Suppressor macrophage treated with lipopolysaccharide for 1 hour (primary cell): Measurements from ENCODE around the gene ABLIM3.

ENCODE experiments used
- DNase-seq, 3 donors: peaks; one replicate each; pipeline ENCODE4 v3.0.0-alpha.2; 2020 to 2022

The ABLIM3 gene

GRCh38 chr5:149221326-149221725 lies 80.0 kb downstream of the ABLIM3 start:
- DNase-seq = no peak

- DNase-seq = no peak
These were observed 80.5 kb downstream of the ABLIM3 start for GRCh38 chr5:149221731-149222342.

GRCh38 chr5:149223081-149223848 lies 82.0 kb downstream of the ABLIM3 start:
- DNase-seq = peak; percentile 67 to 82 (median 80)

DNA sequence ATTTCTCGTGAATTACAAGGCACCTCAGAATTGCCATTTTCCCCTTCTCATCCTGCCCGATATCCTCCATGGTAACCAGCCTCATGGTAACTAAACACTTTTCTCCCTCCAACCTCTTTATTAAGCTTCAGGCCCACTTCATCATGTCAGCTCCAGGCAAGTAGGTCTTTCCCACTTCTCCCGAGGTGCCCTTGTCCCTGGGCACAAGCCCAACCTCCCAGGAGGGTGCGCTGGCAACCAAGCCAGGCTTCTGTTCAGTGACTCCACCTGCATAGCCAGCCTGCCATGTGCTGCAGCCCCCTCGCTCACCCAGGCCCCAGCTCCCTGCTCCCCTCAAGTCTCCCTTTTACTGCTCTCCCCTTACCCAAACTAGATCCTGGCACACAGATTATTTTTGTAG lies 83.0 kb downstream of the ABLIM3 start:
- DNase-seq = no peak

- peak; percentile 41 to 68 (median 64) for DNase-seq
These were observed 86.0 kb downstream of the ABLIM3 start for GRCh38 chr5:149227168-149227826.

DNA sequence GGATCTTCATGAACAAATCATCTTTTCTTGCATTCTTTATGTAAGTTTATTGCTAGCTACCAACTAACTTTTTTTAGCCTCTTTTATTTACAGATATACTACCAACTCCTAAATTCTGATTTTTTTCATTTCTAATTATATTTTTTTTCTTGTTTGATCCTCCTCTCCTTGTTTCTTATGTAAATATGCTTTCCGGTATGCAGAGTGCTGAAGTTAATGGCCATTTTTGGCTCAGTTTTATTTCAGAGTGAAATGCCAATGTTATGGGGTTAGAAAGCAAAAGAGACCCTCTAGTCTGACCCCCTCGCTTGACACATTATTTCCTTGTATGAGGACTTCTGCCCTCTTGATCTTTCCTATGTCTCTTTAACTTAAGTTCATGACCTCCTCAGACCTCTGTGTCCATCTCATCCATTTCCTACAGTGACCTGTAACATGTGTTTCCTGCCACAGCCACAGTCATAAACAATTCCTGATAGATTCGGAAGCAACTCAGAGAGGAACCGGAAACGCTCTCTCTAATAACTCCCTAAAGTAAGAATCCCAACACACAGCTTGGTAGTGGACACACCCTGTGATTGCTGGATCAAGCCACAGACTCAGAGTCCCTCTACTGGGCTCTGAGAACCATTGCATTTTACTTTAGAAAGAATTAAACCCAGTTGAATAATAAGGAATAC lies 87.5 kb downstream of the ABLIM3 start:
- peak; percentile 73 to 81 (median 78) for DNase-seq

DNA sequence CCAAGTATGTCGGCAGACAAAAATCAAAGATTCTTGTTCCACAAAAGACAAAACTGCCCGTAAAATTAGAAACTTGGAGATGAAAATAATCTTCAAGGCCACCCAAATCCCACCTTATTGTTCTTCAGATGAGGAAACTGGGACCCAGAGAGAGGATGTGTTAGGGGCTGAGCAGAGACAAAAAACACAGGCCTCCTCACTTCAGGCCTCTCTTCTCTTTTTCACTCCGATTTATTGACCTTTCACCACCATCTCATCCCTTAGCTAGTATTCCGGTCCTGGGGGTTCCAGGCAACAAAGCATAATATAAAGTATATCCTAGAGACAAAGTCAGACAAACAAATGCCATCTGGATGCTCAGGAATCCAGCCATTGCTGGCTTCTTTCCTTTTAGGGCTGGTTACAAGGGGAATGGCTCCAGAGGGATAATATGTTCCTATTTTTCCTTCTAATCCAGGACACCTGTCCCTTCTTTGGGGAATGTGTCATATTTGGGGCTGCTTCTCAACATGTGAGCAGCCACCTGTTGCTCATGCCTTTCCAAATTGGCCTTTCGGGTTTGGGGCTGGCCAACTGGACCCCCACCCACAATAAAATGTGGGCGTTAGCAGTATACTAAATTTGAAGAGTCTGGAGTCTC lies 88.1 kb downstream of the ABLIM3 start:
- DNase-seq = no peak

- DNase-seq = no peak
These were observed 94.5 kb downstream of the ABLIM3 start for GRCh38 chr5:149235841-149236240.

DNA sequence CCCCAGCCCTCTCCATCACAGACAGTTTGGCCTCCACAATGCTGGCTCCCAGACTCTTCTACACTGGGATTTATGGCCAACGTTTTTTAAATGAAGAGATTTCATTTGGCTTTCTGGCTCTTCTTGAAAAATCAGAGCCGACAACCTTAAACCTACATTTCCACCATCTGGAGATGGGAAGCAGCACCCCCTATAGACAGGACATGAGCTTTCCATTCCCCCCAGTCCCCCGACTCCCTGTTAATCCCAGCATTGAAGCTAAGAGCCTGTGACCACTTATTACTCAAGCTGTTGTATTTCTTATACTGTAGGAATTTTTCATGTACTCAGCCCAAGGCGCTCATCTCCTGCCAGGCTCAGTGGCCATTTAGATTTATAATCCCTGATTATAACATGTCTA lies 96.4 kb downstream of the ABLIM3 start:
- no peak for DNase-seq

GRCh38 chr5:149238540-149238939 lies 97.2 kb downstream of the ABLIM3 start:
- DNase-seq = no peak

DNA sequence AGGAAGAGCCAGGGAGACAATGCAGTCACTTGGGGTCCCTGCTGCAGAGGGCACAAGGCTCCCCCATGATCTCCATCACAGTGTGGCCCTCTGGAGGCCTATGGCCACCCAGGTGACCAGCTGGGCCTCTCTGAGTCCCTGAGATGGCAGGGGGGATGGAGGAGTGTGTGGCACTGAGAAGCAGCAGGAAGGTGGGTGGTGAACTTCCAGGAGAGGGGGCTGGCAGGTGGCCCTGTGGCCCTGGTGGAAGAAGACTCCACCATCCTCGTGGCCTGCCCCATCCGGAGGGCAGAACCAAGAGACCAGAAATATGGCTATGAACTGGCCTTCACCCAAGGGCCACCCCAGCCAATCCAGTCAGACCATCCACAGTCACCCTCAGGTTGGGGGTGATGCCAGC lies 98.6 kb downstream of the ABLIM3 start:
- no peak for DNase-seq

- DNase-seq = peak; percentile 24 to 31 (median 24)
These were observed 99.2 kb downstream of the ABLIM3 start for GRCh38 chr5:149240354-149240998.

- DNase-seq = no peak
These were observed 101.0 kb downstream of the ABLIM3 start for GRCh38 chr5:149242339-149242738.

GRCh38 chr5:149246906-149247305 lies 105.6 kb downstream of the ABLIM3 start:
- DNase-seq = no peak

GRCh38 chr5:149247726-149248125 lies 106.4 kb downstream of the ABLIM3 start:
- DNase-seq = no peak

- DNase-seq = no peak
These were observed 110.3 kb downstream of the ABLIM3 start for GRCh38 chr5:149251546-149251945.

GRCh38 chr5:149254506-149254905 lies 113.2 kb downstream of the ABLIM3 start:
- no peak for DNase-seq

DNA sequence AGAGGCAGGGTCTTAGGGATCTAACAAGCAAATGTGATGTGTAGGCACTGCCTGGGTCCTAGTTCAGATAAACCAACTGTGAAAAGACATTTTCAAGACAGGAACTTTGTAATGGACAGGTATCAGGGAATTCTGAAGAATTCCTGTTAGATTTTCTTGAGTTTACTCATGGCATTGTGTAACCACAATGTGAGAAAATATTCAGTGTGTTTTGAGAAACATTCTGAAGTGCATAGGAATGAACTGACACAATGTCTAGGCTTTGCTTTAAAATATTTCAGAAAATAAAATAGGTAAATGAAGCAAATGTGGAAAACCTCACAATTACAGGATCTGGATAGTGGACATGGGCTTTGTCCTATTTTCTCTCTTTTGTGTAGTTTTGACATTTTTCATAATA lies 115.2 kb downstream of the ABLIM3 start:
- DNase-seq = no peak

- DNase-seq = no peak
These were observed 115.8 kb downstream of the ABLIM3 start for GRCh38 chr5:149257131-149257530.

DNA sequence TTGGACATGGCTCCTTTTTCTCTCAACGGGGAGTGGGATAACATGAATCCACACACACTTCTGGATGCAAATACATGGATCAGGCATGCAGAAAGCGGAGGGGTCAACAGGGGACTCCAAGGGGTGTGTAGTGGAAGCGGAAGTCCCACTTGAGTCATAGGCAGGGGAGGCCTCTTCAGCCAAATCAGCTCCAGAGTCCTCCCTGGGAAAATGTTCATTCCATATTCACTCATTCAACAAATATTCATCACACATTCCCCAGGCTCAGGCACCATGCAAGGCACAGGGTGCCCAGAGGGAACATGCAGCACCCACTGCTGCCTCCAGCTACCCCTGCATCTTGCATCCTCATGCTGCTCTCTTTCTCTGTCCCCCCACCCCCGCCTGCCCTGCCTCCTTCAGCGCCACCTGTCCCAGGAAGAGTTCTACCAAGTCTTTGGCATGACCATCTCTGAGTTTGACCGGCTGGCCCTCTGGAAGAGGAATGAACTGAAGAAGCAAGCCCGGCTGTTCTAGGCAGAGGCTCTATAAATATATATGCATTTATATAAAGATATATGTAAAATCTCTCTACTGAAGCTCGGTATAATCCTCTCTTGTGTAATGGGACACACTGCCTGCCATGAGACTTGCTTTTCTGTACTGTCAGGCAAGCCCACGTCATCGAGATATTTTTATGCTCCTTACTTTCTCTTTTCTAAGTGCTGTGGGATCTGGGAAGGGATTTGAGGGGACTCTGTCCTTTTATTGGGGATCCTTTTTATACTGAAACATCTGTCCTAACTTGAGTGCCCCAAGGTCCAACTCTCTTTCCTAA lies 116.8 kb downstream of the ABLIM3 start:
- DNase-seq = no peak

DNA sequence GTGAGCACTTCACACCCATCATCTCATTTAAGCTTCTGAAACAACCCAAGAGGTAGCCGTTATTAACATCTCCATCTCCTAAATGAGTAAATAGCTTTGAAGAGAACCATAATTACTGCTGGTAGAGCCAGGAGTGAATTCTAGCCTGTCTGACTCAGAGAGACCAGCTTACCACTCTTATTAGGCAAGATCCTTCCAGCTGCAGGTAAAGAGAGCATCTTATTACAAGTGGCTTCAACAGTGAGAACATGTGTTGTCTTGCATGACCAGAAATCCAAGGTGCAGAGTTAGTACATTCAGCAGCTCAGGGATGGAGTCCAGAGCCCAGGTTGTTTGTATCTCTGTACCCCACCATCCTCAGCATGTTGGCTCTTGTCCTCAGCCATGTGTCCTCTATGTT lies 119.5 kb downstream of the ABLIM3 start:
- no peak for DNase-seq

DNA sequence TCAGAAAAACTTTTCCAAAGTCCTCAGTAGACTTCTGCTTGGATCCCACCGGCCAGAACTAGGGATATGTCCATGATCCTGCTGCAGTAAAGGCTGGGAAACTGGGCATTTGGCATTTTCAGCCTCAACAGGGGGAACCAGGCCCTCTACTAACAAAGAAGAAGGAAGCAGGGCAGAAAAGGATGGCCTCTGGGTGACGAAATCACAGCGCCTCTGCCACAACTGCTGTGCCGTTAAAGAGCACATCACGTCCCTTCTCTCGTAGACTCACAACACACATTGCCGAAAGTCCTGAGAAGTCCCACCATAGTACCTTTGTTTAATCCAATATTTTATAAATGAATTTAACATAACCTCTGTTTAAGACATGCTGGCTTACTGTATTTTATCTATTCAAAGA lies 120.0 kb downstream of the ABLIM3 start:
- peak in 2 of 3 donors; percentile 28 to 34 for DNase-seq
